Renal cortex interstitium (tissue), 15 donors: Measurements from ENCODE around the gene PPA2. TPM values are rescaled to one million over a fixed set of nuclear protein-coding genes. Genes with fewer than 3 reads are reported as not detected.

Source experiments
- DNase-seq, 11 donors: peaks; one replicate each; pipeline ENCODE4 v3.0.0-alpha.2; 2013; ENCODE audit warnings: low read depth in 9 of 11, low spot score in 4 of 11; ENCODE audit errors: extremely low read depth in 1 of 11
- long read RNA-seq, 16 experiments: transcript quantifications; one replicate each; lab custom pipeline, GENCODE V29; 2026
- polyA plus RNA-seq, 3 donors: library from polyadenylated mRNA; unstranded; fragments of 120-200 nt; gene quantifications; one replicate each; pipeline ENCODE4 v1.2.1, GENCODE V29; 2013; ENCODE audit not compliant: insufficient read length in 3 of 3

Gene PPA2
- polyA plus RNA-seq = 100 to 1,000 TPM in 1 of 3 donors, 10 to 100 TPM in 2; 87.6 to 110 (median 96.4) TPM
- long read RNA-seq, donor 1, transcript PPA2-201 (12 exons, 1,684 nt) = major isoform, 22 of 35 reads
- long read RNA-seq, donor 1, partial matches to known transcripts = 8 of 35 reads
- long read RNA-seq, donor 1, other reads (novel, unspliced or antisense) = 0 of 35 reads
- long read RNA-seq, donor 2, transcript PPA2-201 (12 exons, 1,684 nt) = major isoform, 20 of 30 reads
- long read RNA-seq, donor 2, partial matches to known transcripts = 6 of 30 reads
- long read RNA-seq, donor 2, other reads (novel, unspliced or antisense) = 0 of 30 reads
- long read RNA-seq, donor 3, transcript PPA2-201 (12 exons, 1,684 nt) = major isoform, 50 of 67 reads
- long read RNA-seq, donor 3, transcript PPA2-202 (11 exons, 1,414 nt) = minor isoform, 6 of 67 reads
- long read RNA-seq, donor 3, partial matches to known transcripts = 0 of 67 reads
- long read RNA-seq, donor 3, other reads (novel, unspliced or antisense) = 0 of 67 reads
- long read RNA-seq, donor 4, transcript PPA2-201 (12 exons, 1,684 nt) = major isoform, 30 of 39 reads
- long read RNA-seq, donor 4, partial matches to known transcripts = 6 of 39 reads
- long read RNA-seq, donor 4, other reads (novel, unspliced or antisense) = 0 of 39 reads
- long read RNA-seq, donor 5 = 0 reads
- long read RNA-seq, donor 6, transcript PPA2-201 (12 exons, 1,684 nt) = major isoform, 28 of 39 reads
- long read RNA-seq, donor 6, transcript PPA2-219 (5 exons, 982 nt) = minor isoform, 6 of 39 reads
- long read RNA-seq, donor 6, partial matches to known transcripts = 0 of 39 reads
- long read RNA-seq, donor 6, other reads (novel, unspliced or antisense) = 0 of 39 reads
- long read RNA-seq, donor 7, transcript PPA2-201 (12 exons, 1,684 nt) = major isoform, 34 of 50 reads
- long read RNA-seq, donor 7, partial matches to known transcripts = 9 of 50 reads
- long read RNA-seq, donor 7, other reads (novel, unspliced or antisense) = 0 of 50 reads
- long read RNA-seq, donor 8 = 0 reads
- long read RNA-seq, donor 9, transcript PPA2-201 (12 exons, 1,684 nt) = major isoform, 26 of 30 reads
- long read RNA-seq, donor 9, partial matches to known transcripts = 0 of 30 reads
- long read RNA-seq, donor 9, other reads (novel, unspliced or antisense) = 0 of 30 reads
- long read RNA-seq, donor 10, transcript PPA2-201 (12 exons, 1,684 nt) = major isoform, 37 of 50 reads
- long read RNA-seq, donor 10, partial matches to known transcripts = 9 of 50 reads
- long read RNA-seq, donor 10, other reads (novel, unspliced or antisense) = 0 of 50 reads
- long read RNA-seq, donor 11, transcript PPA2-201 (12 exons, 1,684 nt) = major isoform, 22 of 24 reads
- long read RNA-seq, donor 11, partial matches to known transcripts = 0 of 24 reads
- long read RNA-seq, donor 11, other reads (novel, unspliced or antisense) = 0 of 24 reads
- long read RNA-seq, donor 12, transcript PPA2-201 (12 exons, 1,684 nt) = major isoform, 14 of 26 reads
- long read RNA-seq, donor 12, partial matches to known transcripts = 6 of 26 reads
- long read RNA-seq, donor 12, other reads (novel, unspliced or antisense) = 0 of 26 reads
- long read RNA-seq, donor 13 = 0 reads
- long read RNA-seq, donor 14, transcript PPA2-201 (12 exons, 1,684 nt) = major isoform, 39 of 56 reads
- long read RNA-seq, donor 14, partial matches to known transcripts = 0 of 56 reads
- long read RNA-seq, donor 14, other reads (novel, unspliced or antisense) = 0 of 56 reads
- long read RNA-seq, donor 15, transcript PPA2-201 (12 exons, 1,684 nt) = major isoform, 8 of 9 reads
- long read RNA-seq, donor 15, partial matches to known transcripts = 0 of 9 reads
- long read RNA-seq, donor 15, other reads (novel, unspliced or antisense) = 0 of 9 reads
- long read RNA-seq, donor 16, transcript PPA2-201 (12 exons, 1,684 nt) = major isoform, 66 of 83 reads
- long read RNA-seq, donor 16, transcript PPA2-219 (5 exons, 982 nt) = minor isoform, 5 of 83 reads
- long read RNA-seq, donor 16, partial matches to known transcripts = 0 of 83 reads
- long read RNA-seq, donor 16, other reads (novel, unspliced or antisense) = 0 of 83 reads

DNA sequence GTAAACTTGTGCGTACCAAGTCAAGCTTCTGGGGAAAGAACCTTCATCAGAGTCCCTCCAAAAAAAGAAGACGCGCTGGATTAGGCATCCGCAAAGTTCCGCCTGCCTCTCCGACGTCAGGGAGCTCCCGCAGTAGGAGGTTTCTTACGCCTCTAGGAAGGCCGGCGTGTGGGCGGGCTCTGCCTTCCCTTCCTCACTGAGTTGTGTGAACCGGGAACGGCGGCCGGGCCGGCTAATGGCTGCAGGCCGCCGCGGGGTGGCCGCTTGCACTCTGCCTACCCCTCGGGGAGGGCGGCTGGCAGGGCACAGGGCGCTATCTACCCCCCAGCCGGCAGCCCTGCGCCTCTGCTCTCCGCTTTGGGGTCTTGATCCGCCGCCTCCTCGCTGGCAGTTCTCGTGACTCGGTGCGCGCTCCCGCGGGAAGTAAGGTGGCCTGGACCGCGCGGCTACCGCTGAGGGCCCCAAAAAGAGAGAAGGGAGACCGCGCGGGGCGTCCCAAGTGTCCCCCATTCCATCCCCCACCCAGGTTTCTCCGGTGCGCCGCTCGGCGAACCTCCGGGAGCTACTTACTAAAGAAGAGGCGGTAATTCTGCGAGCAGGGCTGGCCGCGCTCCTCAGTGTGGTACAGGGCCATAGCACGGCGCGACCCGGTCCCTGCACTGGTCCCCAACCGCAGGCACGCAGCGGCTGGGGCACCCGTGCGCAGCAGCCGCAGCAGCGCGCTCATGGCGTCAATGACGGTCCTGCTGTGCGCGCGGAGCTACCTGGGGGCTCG is at the start of gene PPA2:
Gene PPA2, minus strand, starts transcription at position 739 of the 775 bp plus-strand sequence. Its CDS starts 12 bp downstream, at position 727.
- DNase-seq = peak; percentile 69 to 86 (median 77)

DNA sequence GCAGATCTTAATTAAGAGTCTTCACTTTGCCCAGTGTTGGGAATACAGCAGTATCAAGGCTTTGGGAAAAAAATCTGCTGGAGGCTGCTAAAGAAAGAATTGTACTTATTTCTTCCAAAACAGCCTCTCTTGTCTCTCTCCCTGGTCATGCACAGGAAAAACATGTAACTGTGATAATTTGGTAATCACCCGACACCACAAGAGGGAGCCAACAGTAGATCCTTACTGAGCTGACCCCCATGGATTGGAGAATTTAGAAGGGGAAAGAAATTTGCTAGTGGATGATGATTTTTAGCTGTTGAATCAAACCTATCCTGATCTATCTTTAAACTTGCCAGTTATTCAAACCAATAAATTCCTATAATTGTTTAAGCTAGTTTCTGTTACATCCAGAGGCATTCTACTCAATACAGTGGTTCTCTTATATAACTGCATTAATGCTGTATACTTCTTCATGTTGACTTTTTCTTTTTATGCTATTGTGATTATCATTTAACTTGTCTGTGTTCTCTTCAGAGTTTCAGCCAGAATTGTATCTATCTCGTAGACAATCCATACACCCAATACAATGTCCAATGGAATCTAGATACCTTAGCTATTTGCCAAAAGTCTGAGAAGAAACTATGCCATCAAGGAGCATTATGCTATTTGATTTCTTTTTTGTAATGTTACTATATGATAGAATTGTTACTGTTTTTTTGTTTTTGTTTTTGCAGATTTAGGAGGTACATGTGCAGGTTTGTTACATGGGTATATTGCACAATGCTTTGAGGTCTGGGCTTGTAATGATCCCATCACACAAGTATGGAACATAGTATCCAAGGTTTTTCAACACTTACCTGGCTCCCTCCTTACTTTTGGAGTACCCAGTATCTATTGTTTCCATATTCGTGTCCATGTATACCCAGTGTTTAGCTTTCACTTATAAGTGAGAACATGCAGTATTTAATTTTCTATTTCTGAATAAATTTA is 47.2 kb upstream of the PPA2 start:
- peak; percentile 24 to 62 (median 46) for DNase-seq

DNA sequence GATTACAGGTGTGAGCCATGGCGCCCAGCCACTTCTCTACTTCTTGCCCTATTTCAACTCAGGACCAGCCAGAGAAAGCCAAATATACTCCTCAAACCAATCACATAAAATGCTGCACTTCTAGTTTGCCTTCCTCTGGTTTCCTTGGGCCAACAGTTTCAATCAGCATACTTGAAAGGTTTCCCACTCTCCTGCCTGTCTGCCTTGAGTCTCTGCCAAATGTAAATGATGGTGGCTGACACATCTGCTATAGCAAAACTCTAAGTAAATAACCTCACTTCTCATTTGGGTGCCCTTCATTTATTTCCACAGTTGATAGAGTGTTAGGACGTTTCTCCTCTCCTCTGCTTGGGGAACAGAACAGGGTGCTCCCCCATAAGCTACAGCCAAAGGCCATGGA is 36.4 kb upstream of the PPA2 start:
- DNase-seq = no peak

DNA sequence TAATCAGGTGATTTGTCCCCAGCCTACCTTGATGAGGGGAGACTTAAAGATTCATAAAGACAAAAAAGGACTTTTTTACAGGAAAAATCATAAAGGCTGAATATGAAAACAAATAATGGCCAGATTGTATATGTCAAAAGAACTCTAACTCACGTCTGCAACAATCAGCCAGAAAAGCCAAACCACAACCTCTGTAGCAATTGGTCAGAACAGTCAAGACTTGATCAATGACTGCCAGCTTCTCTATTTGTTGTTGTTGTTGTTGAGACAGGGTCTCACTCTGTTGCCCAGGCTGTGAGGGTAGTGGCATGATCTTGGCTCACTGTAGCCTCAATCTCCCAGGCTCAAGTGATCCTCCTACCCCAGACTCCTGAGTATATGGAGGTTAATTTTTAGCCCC is 35.9 kb upstream of the PPA2 start:
- no peak for DNase-seq

DNA sequence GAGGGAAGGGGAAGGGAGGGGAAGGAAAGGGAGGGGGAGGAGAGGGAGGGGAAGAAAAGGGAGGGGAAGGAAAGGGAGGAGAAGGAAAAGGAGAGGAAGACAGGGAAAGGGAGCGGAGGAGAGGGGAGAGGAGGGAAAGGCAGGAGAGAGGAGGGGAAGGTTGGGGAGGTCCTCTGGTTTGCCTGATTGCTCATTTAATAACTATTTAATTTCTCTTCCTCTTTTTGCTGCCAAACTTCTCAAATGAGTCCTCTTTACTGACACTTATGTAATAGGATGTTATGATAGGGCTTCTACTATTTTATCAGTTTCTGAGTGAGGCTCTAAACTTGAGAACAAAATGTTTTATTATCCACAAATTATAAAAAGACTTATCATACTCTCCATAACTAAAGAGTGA is 35.4 kb upstream of the PPA2 start:
- DNase-seq = no peak

DNA sequence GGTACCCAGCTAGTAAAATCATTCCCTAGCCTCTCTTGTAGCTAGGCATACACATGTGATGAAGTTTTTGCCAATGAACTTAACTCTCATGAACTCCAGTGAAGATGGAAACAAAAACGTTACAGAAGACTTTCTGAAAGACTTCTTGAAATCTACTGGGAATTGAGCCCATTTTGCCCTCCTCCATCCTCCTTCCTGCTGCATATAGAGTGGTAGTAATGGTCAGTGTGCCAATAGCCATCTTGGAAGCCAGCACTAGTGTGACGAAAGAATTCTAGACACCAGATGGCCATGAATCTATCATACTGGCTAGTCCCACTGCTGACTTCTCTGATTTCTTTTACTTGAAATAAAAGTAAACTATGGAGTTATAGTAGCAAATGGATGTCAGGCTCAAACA is 30.9 kb upstream of the PPA2 start:
- DNase-seq = no peak

DNA sequence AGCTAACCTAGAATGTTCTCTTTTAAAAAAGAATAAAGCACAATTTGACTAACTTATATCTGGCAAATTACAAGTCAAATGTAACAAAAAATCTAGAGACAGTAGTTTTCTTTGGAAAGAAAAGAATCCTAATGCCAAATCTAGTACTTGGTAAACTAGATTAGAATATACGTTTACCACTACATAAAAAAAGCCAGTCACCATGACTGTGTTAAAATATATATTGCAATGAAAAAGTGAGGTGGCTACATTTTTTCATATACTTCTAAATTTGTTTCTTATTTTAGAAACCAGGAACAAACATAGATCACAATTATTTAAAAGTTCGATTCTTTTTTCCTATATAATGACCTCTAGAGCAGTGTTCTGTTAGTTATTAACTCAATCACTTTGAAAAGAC is 29.6 kb upstream of the PPA2 start:
- no peak for DNase-seq

DNA sequence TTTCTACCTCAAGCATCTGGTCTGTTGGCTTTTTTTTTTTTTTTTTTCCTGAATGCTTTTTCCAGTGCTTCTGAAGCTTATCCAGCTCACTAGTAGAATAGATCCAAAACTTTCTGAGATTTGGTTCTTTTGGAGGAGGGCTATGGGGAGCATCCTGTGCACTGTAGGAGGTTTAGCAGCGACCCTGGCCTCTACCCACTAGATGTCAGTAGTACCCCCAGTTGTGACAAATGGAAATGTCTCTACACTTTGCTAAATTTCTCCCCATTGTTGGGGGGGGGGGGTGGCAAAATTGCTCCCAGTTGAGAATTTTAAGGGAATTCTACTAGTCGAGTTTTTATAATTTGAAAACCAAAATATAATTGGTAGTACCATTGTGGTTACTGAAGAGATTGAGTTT is 23.0 kb upstream of the PPA2 start:
- DNase-seq = no peak

DNA sequence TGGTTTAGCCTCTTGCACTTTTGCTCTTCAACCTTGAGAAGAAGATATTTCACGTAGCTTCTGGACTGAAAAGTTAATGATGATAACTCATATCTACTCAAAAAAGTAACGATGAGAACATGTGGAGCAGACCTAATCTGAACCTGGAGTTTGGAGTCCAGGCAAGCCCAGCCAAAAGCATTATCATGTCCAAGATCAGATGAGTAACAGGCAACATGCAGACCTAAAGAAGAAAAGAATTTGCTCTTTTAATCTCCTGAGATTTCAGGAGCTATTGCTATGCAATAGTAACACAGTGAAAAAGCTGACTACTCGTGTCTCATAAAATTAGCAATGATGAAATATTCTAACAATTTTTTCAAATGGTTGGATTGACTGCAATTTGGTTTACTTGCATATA is 21.8 kb upstream of the PPA2 start:
- no peak for DNase-seq

DNA sequence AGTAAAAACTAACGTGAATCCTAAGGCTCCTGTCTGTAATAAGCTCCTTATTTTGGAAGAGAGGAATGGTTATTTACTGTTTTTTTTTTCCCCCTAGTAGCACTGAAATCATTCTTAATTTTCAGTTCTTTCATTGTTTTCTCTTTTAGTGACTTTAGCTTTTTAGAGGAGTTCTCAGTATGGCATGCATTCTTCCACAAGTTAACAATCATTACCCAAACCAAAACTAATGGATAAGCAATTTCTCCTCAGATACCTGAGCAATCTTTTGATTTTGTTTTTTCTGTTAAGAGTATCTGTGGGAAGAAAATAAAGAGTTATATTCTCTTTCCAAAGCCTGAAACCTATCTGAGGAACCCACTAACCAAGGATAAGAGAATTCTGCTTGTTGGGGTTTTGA is 16.7 kb upstream of the PPA2 start:
- no peak for DNase-seq

DNA sequence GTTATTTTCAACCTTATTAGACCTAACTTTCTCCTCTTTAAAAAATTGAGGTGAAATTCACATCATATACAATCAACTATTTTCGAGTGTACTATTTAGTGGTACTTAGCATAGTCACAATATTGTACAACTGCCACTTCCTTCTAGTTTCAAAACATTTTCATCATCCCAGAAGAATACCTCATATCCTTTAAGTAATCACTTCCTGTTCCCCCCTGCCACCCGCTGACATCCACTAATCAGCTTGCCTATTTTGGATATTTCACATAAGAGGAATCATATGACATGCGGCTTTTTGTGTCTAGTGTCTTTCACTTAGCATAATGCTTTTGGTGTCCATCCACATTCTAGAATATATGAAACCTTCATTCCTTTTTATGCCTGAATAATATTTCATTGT is 10.0 kb upstream of the PPA2 start:
- no peak for DNase-seq

DNA sequence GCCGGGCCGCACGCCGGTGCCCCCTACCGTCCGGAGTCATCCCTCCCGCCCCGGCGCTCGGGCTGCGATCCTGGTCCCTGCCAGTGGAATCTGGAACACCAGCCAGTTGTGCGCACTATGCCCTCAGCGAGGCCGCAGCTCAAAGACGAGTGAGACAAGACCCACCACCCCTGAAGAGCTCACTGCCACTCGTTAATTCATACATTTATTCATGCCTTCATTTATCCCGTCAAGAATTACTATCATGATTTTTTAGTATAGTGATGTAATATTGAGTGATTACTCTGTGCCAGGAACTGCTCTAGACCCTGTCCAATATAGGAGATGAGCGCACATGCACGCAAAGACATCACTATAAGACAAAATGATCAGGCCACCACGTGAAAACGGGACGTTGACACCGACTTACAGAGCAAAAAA is 247 bp upstream of the PPA2 start:
- peak in 7 of 11 donors; percentile 80 to 87 (median 84) for DNase-seq

DNA sequence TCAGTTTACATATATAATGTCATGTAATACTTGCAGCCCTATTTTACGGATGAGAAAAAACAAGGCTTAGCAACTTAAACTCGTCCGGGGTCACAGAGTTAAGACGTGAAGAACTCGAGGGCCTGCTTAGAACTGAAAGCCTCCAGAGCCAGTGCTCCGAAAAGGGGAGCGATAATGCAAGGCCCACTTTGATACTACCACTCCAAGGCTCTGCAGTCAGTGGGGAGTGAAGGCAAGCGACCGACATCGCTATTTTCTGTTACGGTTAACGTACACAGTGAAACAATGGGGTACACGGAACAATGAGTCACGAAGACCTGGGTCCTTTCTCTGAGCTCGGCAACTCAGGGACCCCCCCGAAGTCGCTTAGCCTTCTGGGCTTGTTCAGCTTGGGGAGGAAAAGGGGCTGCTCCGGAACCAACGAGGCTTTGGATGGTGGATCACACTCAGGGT is 965 bp downstream of the PPA2 start:
- peak in 4 of 11 donors; percentile 9 to 60 (median 29) for DNase-seq

DNA sequence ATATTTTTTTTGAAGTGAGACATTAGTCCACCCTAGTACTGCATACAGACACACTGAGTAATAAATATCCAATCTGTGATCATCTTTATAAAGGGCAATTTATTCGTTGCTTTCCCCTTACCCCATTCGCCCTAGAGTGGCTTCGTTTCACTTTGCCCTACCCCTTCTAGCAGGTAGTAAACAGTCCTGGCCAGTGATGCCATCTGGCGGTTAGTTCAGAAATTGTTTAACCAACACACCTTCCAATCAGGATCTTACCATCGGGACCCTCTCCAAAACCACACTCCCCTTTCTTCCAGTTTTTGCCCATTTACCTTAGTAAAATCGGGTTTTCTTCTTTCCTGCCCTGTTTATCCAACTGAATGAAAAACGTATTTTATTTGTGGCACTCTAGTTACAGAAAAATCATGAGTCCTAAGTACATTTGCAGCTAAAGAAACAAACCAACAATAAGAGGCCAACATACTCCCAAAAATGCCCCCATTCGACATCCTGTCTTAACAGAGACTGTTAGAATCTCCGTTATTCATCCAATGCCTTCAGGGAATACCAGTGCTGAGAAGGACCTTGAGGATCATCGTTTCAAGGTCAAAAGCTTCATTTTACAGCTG is 2.2 kb downstream of the PPA2 start:
- DNase-seq = peak; percentile 49 to 80 (median 67)

DNA sequence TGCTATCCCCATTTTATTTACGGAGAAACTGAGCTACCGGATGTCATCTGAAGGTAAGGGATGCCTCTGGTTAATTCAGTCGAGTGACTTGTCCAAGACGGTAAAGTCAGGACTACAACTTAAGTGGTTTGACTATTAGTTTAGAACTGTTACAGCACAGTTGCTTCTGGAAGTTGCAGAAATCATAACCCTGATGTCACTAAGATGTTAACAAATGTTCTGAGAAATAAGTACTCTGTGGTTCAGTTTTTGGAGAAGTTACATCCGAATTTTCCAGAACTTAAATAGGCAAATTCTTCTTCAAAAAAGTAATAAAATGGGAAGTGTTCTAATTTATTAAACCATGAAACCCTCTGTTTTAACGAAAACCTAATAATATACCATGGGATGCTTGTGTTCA is 3.1 kb downstream of the PPA2 start:
- no peak for DNase-seq
